GM15510 (cell line): ENCODE measurements around the gene GNA12.

Source experiments
- POLR2A ChIP-seq: IDR thresholded peaks from 3 replicates; pipeline ENCODE4 v1.6.1; 2011; ENCODE audit warnings: borderline replicate concordance; ENCODE audit not compliant: insufficient read length; ENCODE audit errors: extremely low read depth

Gene GNA12

DNA sequence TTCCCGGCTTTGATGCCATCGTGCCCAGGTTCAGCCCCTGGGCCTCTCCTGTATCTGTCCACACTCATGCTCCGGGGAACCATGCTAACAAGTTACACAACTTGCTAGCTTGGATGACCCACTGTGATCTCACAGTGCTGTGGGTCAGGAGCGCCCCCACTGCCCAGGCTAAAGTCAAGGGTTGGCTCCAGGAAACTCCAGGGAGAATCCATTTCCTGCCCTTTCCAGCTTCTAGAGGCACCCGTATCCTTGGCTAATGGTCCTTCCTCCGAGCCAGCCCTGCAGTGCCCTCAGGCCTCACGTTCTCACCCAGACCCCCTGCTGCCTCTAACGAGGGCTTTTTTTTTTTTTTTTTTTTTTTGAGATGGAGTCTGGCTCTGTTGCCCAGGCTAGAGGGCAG lies 136.6 kb downstream of the GNA12 start:
- TF ChIP-seq POLR2A = no peak

DNA sequence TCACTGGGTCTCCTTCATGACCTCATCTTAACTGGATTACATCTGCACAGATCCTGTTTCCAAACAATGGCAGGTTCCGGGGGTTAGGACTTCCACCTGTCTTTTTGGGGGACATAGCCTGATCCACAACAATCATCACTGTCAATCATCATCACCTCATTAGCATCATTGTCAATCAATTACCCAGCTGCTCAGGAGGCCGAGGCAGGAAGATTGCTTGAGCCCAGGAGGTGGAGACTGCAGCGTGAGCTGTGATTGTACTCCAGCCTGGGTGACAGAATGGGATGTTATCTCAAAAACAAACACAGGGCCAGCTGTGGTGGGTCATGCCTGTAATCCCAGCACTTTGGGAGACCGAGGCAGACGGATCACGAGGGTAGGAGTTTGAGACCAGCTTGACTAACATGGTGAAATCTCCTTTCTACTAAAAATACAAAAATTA lies 137.4 kb downstream of the GNA12 start:
- TF ChIP-seq POLR2A = no peak

DNA sequence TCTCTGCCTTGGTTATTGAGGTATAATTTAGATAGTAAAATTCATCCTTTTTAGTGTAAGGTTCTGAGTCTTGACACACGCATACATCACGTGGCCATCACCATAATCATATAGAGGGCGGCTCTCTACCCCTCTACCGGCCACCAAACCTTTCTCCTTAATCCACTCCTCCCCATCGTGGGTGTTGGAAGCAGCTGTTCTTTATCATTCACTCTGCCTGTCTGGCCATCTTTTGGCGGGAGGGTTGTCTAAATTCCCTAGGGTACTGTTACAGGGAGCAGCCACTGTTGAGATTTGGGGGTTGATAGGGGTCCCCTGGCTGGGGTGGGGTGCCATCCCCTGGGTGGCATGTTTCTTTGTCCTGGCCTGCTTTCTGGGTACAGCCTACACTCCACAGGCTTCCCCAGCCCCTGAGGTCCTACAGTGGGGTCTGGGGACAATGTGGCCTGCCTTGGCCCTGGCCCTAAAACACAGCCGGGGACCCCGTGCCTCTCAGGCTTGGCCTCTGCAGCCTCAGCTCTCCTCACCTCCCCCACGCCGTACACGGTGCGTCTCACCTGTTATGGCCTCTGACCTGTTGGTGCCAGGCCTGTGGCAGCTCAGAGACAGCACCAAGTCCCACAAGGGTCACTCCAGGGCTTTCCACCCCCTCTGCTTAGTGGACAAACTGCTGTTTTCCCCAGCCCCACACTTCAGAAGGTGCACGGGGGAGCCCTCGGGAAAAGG lies 138.6 kb downstream of the GNA12 start:
- TF ChIP-seq POLR2A = no peak

DNA sequence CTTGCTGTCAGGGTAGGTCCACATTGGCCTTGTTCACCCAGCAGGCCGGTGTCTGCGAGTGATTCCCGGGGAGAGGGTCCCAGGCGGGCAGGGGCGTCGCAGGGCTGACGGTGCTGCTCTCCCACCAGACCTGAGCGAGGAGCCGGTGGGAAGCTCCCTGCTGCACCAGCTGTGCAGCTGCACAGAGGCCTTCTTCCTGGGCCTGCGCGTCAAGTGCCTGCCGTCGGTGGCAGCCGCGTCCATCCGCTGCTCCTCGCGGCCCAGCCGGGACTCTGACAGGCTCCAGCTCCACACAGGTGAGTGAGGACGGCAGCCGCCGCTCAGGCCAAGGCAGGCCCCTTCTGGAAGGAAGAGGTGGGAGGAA lies 141.5 kb downstream of the GNA12 start:
- TF ChIP-seq POLR2A = no peak

DNA sequence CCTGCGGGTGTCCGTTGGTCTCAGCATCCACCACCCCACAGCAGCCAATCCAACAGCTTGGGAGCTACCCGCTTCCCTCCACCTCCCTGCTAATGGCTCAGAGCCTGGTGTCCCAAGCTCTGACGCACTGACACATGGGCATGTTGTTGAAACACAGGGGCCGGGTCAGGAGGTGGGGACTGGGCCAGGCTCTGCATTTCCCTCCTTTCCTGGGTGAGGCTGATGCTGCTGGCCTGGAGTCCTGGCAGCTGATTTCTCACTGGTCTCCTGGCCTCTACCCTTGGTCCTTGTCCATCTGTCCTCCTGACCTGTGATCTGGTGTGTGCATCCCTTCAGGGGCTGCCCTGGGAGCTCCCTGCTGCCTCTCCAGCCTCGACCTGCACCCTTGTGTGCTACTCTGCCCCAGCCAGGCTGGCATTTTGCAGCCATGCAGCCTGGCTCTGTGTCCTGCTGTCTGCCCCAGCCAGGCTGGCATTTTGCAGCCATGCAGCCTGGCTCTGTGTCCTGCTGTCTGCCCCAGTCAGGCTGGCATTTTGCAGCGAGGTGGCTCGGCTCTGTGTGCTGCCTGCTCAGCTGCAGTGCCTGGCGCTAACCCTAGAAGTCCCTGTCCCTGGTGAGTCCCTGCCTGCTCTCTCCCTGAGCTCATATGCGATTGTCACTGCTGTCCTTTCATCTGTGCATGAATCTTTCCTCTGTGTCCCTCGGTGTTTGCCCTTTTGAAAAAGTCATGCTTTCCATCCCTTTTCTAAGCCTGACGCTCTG lies 142.1 kb downstream of the GNA12 start:
- no peak for TF ChIP-seq POLR2A

DNA sequence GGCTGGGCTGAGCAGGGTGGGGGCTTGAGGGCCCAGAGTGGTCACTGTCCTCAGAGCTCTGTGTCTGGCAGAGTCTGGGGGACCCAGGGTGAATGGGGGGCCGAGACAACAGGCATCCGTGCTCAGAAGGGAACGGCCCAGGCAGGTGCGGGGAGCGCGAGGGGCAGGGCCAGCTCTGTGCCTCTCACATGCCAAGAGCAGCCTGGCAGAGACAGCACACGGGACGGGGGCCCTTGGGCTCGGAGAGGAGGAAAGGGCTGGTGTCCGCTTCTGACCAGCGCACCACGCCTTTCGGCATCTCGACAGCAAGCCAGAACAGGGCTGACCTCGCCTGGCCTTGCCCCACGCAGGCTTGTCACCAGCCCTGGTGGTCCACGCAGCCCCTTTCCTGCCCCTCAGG lies 142.7 kb downstream of the GNA12 start:
- TF ChIP-seq POLR2A = no peak

DNA sequence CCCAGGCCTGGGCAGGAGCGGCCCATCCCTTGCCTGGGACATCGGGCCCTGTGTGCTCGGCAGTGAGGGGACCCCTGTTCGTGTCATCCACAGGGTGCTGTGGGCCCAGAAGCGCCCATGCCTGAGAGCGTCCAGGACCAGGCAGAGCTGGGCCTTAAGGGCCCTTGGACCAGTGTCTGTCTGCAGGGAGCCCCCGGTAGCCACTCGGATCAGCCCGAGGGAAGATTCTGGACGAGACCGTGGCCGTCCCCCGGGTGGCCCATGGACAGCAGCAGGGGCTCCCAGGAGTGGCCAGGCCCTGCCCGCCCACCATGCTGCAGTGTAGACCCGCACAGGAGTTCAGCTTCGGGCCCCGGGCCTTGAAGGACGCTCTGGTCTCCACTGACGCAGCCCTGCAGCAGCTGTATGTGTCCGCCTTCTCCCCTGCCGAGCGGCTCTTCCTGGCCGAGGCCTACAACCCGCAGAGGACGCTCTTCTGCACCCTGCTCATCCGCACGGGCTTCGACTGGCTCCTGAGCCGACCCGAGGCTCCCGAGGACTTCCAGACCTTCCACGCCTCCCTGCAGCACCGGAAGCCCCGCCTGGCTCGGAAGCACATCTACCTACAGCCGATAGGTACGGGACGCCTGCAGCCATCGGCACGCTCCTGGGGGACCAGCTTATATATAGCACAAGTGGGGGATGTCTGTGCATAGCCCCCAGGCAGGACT lies 143.8 kb downstream of the GNA12 start:
- TF ChIP-seq POLR2A = no peak

DNA sequence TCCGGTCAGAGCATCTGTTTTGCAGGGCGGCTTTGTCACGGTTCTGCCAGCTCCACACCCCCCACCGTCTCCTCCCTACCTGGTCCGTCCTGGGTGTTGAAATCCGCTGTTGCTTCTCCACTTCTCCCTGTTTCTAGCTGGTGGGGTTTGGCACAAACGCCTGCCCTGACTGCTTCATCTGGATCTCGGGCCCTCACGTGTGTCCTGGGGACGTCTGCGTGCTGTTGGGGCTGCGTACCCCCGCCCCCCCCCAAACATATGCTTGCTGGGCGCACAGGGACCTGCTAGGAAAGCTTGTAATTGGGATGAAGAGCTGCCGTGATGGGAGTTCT lies 144.9 kb downstream of the GNA12 start:
- no peak for TF ChIP-seq POLR2A

DNA sequence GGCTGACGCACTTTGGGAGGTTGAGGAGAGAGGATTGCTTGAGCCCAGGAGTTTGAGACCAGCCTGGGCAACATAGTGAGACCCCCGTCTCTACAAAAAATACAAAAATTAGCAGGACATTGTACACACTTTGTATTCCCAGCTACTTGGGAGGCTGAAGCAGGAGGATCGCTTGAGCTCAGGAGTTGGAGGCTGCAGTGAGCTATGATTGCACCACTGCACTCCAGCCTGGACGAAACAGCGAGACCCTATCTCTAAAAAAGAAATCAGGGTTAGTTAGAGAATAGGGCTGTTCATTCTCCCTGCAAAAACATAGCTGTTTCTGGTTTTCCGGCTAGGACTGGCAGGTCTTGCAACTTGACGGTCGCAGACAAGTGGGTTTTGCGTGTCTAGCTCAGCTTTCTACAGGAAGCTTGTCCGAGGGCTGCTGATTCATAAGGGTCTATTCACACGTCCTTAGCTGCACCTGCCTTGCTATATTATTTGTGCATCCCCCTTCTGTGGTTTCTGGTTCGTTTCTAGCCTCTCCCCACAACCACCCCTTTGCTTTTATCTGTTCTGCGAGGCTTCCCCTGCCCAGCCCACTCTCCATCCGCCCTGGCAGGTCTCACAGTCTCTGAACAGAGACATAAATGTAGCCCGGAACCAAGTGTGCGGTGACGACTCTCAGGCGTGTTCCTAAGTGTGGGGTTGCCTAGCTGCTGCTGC lies 145.4 kb downstream of the GNA12 start:
- no peak for TF ChIP-seq POLR2A

DNA sequence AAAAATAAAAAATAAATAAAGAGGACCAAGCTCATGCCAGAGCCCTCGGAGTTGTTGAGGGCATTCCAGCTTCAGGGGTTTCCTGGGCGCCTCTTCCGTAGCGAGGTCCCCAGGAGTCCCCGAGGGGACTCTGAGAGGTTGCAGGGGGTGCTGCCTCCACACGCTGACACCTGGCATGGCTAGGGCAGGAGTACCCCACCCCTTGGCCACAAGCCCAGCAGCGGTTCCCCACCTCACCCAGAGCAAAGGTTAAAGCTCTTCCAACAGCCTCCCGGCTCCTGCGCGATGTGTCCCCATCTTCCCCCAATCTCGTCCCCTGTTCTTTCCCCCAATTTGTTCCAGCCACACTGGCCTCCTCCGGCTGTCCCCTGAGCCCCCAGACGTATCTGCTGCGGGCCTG lies 151.6 kb downstream of the GNA12 start:
- no peak for TF ChIP-seq POLR2A

DNA sequence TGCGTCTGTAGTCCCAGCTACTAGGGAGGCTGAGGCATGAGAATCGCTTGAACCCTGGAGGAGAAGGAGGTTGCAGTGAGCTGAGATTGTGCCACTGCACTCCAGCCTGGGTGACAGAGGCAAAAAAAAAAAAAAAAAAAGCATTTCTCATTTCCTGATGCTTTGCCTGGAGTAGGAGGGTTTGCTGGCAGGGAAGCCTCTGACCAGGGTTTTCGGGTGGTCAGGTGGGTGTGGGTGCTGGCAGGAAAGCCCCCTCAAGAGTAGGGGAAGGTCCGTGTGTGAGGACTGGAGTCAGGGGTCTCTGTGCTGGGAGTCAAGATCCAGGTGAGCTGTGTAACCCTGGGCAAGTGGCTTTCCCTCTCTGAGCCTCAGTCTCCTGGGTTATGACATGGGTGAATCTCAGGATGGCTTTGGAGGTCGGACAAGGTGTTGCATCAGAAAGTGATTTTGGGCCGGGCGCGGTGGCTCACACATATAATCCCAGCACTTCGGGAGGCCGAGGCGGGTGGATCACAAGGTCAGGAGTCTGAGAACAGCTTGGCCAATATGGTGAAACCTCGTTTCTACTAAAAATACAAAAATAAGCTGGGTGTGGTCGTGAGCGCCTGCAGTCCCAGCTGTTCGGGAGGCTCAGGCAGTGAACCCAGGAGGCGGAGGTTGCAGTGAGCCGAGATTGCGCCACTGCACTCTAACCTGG lies 152.9 kb downstream of the GNA12 start:
- no peak for TF ChIP-seq POLR2A

DNA sequence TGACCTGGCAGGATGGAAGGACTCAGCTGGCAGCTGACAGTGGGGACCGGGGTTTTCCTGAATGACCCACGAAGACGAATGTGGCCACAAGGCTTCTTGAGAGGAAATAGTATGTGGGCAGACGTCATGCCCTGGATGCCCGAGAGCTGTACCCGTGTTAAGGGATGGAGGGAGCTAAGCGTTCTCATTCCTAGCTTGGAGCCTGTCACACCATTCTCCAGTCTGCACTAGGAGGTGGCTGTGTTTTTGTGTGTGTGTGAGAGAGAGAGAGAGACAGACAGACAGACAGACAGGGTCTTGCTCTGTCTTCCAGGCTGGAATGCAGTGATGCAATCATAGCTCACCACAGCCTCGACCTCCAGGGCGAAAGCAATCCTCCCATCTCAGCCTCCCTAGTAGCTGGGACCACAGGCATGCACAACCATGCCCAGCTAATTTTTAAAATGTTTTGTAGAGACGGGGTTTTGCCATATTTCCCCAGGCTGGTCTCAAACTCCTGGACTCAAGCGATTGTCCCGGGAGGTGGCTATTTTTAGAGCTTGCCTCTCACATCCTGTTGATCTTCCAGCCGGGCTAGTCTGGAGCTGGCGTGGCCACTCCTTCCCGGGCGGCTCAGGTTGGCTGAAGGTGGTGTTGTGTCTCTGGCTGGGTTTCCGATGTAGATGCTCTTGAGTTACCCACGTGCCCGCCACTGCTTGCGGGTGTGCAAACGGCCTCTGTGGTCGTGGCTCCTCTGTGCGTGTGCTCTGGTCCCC lies 154.0 kb downstream of the GNA12 start:
- no peak for TF ChIP-seq POLR2A

DNA sequence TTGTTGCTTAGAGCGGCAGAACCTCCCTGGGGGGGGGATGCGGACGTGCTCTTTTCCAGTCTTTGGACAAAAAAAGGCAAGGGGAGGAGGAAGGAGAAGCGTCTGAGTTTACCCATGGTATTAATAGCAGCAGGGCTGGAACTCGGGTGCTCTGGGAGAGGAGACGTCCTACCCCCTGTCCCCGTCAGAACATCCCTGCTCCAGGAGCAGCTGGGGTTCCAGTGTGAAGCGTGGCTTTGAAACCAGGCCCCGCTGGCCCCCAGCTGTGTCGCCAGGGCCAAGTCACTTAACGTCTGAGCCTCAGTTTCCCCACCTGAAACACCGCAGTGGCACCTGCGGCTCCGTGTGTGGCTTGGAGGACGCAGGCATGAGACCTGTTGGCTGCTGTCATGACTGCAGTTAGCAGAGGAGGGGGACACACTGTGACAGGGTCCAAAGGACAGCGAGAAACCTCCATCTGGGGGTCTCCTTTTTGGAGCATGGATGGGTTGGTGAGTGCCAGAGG lies 154.7 kb downstream of the GNA12 start:
- no peak for TF ChIP-seq POLR2A
